ENCODE measurements around the gene IGF2BP2. TPM values are rescaled to one million over a fixed set of nuclear protein-coding genes. Genes with fewer than 3 reads are reported as not detected.

IGF2BP2 gene
- total RNA-seq, 1 experiment from 2014 or later = 75.9 TPM

- Mint-ChIP-seq H3K27me3 (ENCODE audit: insufficient read depth, unreplicated experiment) (no peaks in the 10 kb centered on the region), H3K4me3 (ENCODE audit: unreplicated experiment) (peak overlapping the region; percentile 62), H3K36me3 (ENCODE audit: insufficient read depth, unreplicated experiment) (peaks cover 60% of the 10 kb centered on the region), H3K27ac (ENCODE audit: unreplicated experiment) (peak overlapping the region; percentile 95), H3K4me1 (ENCODE audit: low read depth, unreplicated experiment) (peaks cover 9% of the 10 kb centered on the region), H3K9me3 (ENCODE audit: unreplicated experiment) (no peaks in the 10 kb centered on the region)
- no peak for DNase-seq
- Histone ChIP-seq H3K36me3 (ENCODE audit: control insufficient read depth, insufficient read depth, low read length) (peaks cover 2% of the 10 kb centered on the region; the same call in 1 of the 2 replicates), H3K4me3 (ENCODE audit: low read depth, low read length) (no peak overlapping the region), H3K4me1 (peaks cover 13% of the 10 kb centered on the region), H3K27me3 (replicated peaks; ENCODE audit: control insufficient read depth, insufficient read depth, low read length) (no peaks in the 10 kb centered on the region), H3K9me3 (no peaks in the 10 kb centered on the region)
- intact Hi-C loops (cut with micrococcal nuclease; ENCODE audit: unreplicated experiment) = no loop called here
- BruUV-seq (replicated peaks) = no TSS peak
- POLR2A ChIA-PET = interaction anchor here (0.7 to 1.5 kb wide), 2 partner anchors 43 to 985 kb away, joined by 3 to 8 read pairs; partner anchors contain the start of gene SENP2
- CTCF ChIA-PET = interaction anchor here (0.5 to 1.5 kb wide), 3 partner anchors 31 to 75 kb away, joined by 3 to 12 read pairs (median 5); partner anchors contain the start of gene SENP2
- no peak for TF ChIP-seq CTCF (IDR thresholded peaks at IDR 0.05; ENCODE audit: insufficient read depth in 1 of 2, low read depth in 1 of 2, low read length in 1 of 2, severe bottlenecking in 1 of 2, unreplicated experiment in 1 of 2)
Observed at GRCh38 chr3:185629554-185630181, 195.2 kb downstream of the IGF2BP2 start.

GRCh38 chr3:185625784-185626183 lies 199.1 kb downstream of the IGF2BP2 start:
- Mint-ChIP-seq H3K4me3 (ENCODE audit: unreplicated experiment) (no peak overlapping the region), H3K36me3 (ENCODE audit: insufficient read depth, unreplicated experiment) (peaks cover 58% of the 10 kb centered on the region), H3K9me3 (ENCODE audit: unreplicated experiment) (no peaks in the 10 kb centered on the region), H3K27ac (ENCODE audit: unreplicated experiment) (no peak overlapping the region), H3K4me1 (ENCODE audit: low read depth, unreplicated experiment) (peaks cover 9% of the 10 kb centered on the region), H3K27me3 (ENCODE audit: insufficient read depth, unreplicated experiment) (no peaks in the 10 kb centered on the region)
- DNase-seq = no peak
- ChIA-PET CTCF (no interaction called here), POLR2A (no interaction called here)
- TF ChIP-seq CTCF (IDR thresholded peaks at IDR 0.05; ENCODE audit: insufficient read depth in 1 of 2, low read depth in 1 of 2, low read length in 1 of 2, severe bottlenecking in 1 of 2, unreplicated experiment in 1 of 2) = no peak
- Histone ChIP-seq H3K9me3 (no peaks in the 10 kb centered on the region), H3K4me3 (ENCODE audit: low read depth, low read length) (no peak overlapping the region), H3K27me3 (replicated peaks; ENCODE audit: control insufficient read depth, insufficient read depth, low read length) (no peaks in the 10 kb centered on the region), H3K36me3 (ENCODE audit: control insufficient read depth, insufficient read depth, low read length) (no peaks in the 10 kb centered on the region), H3K4me1 (peaks cover 11% of the 10 kb centered on the region)
- intact Hi-C loops (cut with micrococcal nuclease; ENCODE audit: unreplicated experiment) = no loop called here
- no TSS peak for BruUV-seq (replicated peaks)

GRCh38 chr3:185623939-185624665 lies 200.7 kb downstream of the IGF2BP2 start:
- CTCF ChIA-PET = no interaction called here
- POLR2A ChIA-PET = no interaction called here
- BruUV-seq (replicated peaks) = no TSS peak
- Histone ChIP-seq H3K9me3 (no peaks in the 10 kb centered on the region), H3K27me3 (replicated peaks; ENCODE audit: control insufficient read depth, insufficient read depth, low read length) (no peaks in the 10 kb centered on the region), H3K4me1 (no peaks in the 10 kb centered on the region; the same call in 1 of the 2 replicates), H3K36me3 (ENCODE audit: control insufficient read depth, insufficient read depth, low read length) (no peaks in the 10 kb centered on the region), H3K4me3 (ENCODE audit: low read depth, low read length) (no peak overlapping the region)
- DNase-seq = no peak
- Mint-ChIP-seq H3K4me1 (ENCODE audit: low read depth, unreplicated experiment) (no peaks in the 10 kb centered on the region), H3K27me3 (ENCODE audit: insufficient read depth, unreplicated experiment) (no peaks in the 10 kb centered on the region), H3K9me3 (ENCODE audit: unreplicated experiment) (no peaks in the 10 kb centered on the region), H3K4me3 (ENCODE audit: unreplicated experiment) (no peak overlapping the region), H3K36me3 (ENCODE audit: insufficient read depth, unreplicated experiment) (peaks cover 52% of the 10 kb centered on the region), H3K27ac (ENCODE audit: unreplicated experiment) (no peak overlapping the region)
- intact Hi-C loops (cut with micrococcal nuclease; ENCODE audit: unreplicated experiment) = no loop called here
- TF ChIP-seq CTCF (IDR thresholded peaks at IDR 0.05; ENCODE audit: insufficient read depth in 1 of 2, low read depth in 1 of 2, low read length in 1 of 2, severe bottlenecking in 1 of 2, unreplicated experiment in 1 of 2) = no peak
